ENCODE data around the gene STOML1.
A peak's percentile ranks its signal among the peaks of the same experiment; 100 is the strongest.

Gene STOML1

DNA sequence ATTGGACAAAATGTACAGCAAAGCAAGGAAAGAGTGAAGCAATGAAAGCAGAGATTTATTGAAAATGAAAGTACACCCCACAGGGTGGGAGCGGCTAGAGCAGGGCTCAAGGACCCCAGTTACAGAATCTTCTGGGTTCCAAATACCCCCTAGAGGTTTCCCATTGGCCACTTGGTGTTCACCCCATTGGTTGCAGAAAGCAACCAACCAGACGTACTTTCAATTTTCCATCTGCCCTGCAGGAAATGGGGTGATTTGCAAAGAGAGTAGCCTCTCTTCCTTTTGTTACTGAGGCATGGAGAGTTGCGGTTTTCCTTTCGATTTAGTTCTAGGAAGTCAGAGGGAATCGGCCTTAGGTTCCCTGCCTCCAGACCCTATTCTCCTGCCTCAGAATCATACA, 4.8 kb upstream of the STOML1 start:
- Mint-ChIP-seq H3K4me1 (ENCODE audit: low read depth) (peaks cover 49% of the 10 kb centered on the region), H3K27me3 (ENCODE audit: low read depth) (no peaks in the 10 kb centered on the region), H3K4me3 (peak overlapping the region; percentile 97), H3K36me3 (ENCODE audit: low read depth) (peaks cover 32% of the 10 kb centered on the region), H3K27ac (peak overlapping the region; percentile 93), H3K9me3 (no peaks in the 10 kb centered on the region)

DNA sequence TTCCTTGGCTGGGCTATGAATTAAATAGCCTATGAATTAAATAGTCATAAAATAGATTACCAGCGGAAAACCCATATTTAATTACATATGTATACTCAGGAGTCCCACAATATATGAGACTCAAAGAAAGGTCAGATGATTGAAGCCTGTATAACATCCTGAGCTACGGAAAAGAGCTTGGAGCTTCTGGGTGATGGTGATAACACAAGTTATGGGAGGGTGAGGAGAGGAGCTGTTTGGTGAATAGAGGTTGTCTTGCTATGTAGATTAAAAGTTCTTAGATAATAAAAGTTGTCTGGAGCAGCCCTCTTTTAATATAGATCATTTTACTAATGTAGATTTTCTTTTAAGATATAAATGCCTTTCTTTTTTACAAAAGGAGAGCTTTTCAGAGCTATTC, 4.2 kb upstream of the STOML1 start:
- Mint-ChIP-seq H3K36me3 (ENCODE audit: low read depth) (peaks cover 29% of the 10 kb centered on the region), H3K4me1 (ENCODE audit: low read depth) (peaks cover 51% of the 10 kb centered on the region), H3K27me3 (ENCODE audit: low read depth) (no peaks in the 10 kb centered on the region), H3K27ac (peak overlapping the region; percentile 93), H3K9me3 (no peaks in the 10 kb centered on the region), H3K4me3 (peak overlapping the region; percentile 97)

DNA sequence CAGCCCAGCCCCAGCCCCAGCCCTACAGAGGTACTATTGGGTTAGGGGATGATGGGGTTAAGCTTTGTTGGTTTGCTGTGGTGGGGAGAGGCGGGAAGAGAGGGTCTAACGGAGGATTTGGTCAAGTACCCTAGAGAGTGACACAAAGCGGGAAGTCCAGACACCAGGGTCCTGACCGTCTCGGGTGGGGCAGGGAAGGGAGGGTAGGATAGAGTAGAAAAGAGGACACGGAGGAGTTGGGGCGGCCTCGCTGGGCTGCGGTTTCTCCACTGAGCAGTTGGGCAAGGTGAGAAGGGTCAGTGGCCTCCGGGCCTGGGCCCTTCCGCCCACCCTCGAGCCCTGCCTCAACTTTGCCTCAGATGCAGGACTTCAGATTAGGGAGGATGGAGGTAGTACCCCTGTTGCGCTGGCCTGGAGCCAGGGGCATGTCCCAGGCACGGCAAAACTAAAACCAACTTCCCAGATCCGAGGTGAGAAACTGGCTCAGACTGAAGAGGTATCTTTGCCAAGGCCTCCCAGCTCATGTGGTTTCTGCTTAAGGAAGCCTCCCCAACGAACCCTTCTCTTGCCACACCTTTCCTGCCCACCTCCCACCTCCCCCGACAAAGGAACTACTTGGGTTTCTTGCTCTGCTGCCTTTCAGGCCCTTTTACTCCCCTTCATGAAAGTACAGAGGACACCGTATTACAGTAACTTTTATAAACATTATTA, 3.0 kb upstream of the STOML1 start:
- peak overlapping the region; percentile 97 for H3K4me3 Mint-ChIP-seq
- H3K27ac Mint-ChIP-seq = peak overlapping the region; percentile 93
- no peaks in the 10 kb centered on the region for H3K9me3 Mint-ChIP-seq
- H3K4me1 Mint-ChIP-seq (ENCODE audit: low read depth) = peaks cover 51% of the 10 kb centered on the region
- no peaks in the 10 kb centered on the region for H3K27me3 Mint-ChIP-seq (ENCODE audit: low read depth)
- peaks cover 26% of the 10 kb centered on the region for H3K36me3 Mint-ChIP-seq (ENCODE audit: low read depth)

GRCh38 chr15:73994413-73994883, 2.4 kb upstream of the STOML1 start, which contains the start of gene PML:
Gene PML (plus strand): TSS chr15:73994716. CDS start chr15:73994813, 97 bp downstream.
- Mint-ChIP-seq H3K27me3 (ENCODE audit: low read depth) (no peaks in the 10 kb centered on the region), H3K9me3 (no peaks in the 10 kb centered on the region), H3K4me3 (peak within 1 kb of the TSS; percentile 97), H3K4me1 (ENCODE audit: low read depth) (peaks cover 53% of the 10 kb centered on the region), H3K36me3 (ENCODE audit: low read depth) (peaks cover 25% of the 10 kb centered on the region), H3K27ac (peak within 1 kb of the TSS; percentile 93)

- Mint-ChIP-seq H3K27me3 (ENCODE audit: low read depth) (no peaks in the 10 kb centered on the region), H3K36me3 (ENCODE audit: low read depth) (peaks cover 20% of the 10 kb centered on the region), H3K4me3 (peak overlapping the region; percentile 97), H3K27ac (peak overlapping the region; percentile 93), H3K9me3 (no peaks in the 10 kb centered on the region), H3K4me1 (ENCODE audit: low read depth) (peaks cover 48% of the 10 kb centered on the region)
Observed at GRCh38 chr15:73993211-73993994, 1.3 kb upstream of the STOML1 start.

GRCh38 chr15:73992594-73992898, 451 bp upstream of the STOML1 start:
- Mint-ChIP-seq H3K4me3 (peak overlapping the region; percentile 85), H3K4me1 (ENCODE audit: low read depth) (peaks cover 50% of the 10 kb centered on the region), H3K9me3 (no peaks in the 10 kb centered on the region), H3K27me3 (ENCODE audit: low read depth) (no peaks in the 10 kb centered on the region), H3K27ac (peak overlapping the region; percentile 88), H3K36me3 (ENCODE audit: low read depth) (peaks cover 16% of the 10 kb centered on the region)

DNA sequence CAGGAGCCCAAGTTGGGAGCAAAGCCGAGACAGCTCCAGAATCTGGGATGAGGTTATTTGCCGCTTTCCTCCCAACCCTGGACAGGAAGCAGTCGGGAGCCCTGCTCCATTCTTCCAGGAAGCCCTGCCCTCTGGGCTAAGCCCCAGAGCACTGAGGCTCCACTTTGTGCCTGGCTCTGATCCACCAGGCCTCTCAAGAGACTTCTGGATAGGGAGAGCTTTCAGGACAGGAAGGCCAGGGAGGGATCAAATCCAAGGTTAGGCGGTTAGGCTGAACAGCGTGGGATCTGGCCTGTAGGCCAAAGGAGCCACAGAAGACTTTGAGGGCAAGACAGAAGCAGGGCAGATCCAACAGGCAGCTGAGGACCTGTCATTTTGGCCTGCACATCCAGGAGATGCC, 835 bp downstream of the STOML1 start:
- Mint-ChIP-seq H3K27ac (no peak overlapping the region), H3K9me3 (no peaks in the 10 kb centered on the region), H3K4me1 (ENCODE audit: low read depth) (peaks cover 49% of the 10 kb centered on the region), H3K36me3 (ENCODE audit: low read depth) (peaks cover 13% of the 10 kb centered on the region), H3K4me3 (peak overlapping the region; percentile 85), H3K27me3 (ENCODE audit: low read depth) (no peaks in the 10 kb centered on the region)

DNA sequence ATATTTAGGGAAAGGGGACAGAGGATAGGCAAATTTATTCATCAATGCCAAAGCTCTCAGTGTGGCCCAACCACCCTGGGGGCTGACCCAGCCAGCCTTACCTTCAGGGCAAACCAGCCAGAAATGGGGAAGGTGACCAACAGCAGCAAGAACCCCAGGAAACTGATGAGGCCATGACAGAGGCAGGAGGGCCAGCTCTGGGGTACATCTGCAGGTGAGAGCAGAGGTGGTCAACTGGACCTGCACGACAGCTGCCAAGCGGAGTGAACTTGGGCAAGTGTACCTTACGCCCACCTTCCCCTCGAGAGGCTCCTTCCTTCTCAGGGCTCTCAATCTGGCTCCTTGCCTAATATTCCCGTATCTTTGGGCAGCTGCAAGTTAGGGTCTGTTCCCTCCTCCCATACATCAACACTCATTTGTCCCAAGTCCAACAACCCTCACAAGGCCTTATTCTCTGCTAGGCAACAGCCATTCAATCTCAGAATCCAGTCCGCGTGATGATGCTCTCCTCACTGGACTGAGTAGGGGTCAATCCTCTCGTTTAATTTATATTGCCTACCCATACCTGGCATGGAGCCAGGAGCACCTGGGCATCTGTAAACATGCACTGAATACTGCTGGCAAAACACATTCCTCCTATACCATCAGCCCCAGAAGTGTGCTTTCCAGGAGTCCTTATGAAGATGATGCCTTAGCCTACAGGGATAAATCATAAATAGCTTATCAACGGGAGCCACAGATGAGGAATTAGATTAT, 1.7 kb downstream of the STOML1 start:
- H3K36me3 Mint-ChIP-seq (ENCODE audit: low read depth) = peaks cover 13% of the 10 kb centered on the region
- H3K4me1 Mint-ChIP-seq (ENCODE audit: low read depth) = peaks cover 50% of the 10 kb centered on the region
- H3K27ac Mint-ChIP-seq = no peak overlapping the region
- H3K27me3 Mint-ChIP-seq (ENCODE audit: low read depth) = no peaks in the 10 kb centered on the region
- H3K9me3 Mint-ChIP-seq = no peaks in the 10 kb centered on the region
- H3K4me3 Mint-ChIP-seq = peak overlapping the region; percentile 85

DNA sequence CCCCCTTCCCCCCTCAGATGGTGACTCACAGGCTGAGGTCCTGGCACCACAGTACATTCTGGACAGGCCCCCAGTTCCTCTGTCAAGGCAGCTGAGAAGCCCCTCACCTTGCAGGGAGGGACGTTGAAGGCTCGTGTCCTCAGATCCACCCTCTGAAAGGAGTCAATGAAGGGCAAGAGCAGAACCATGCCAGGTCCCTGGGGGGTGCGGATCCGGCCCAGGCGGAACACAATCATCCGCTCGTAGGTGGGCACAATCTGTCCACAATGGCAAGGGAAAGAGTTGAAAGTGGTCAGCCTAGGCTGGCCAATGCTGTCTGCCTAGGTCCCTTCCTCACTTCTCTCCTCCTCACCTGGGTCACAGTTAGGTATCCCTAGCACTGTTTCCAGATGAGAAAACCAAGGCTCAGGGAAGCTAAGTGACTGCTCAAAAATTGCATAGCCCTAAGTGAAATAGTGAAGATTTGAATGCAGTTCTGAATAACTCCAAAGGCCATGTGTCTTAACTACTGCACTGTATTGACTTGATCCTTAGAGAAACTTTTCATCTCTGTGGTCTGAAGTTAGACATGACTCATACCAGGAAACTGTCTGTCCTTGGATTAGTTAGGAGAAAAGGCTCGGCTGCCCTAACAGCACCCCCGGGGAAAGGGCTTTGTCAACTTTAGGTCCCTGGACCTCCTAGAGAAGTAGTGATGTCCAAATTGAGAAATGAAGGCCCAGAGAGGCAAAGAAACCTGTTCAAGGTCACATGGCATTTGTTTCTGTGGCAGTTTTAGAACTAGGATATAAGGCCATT, 2.9 kb downstream of the STOML1 start:
- Mint-ChIP-seq H3K27ac (no peak overlapping the region), H3K4me3 (no peak overlapping the region), H3K9me3 (no peaks in the 10 kb centered on the region), H3K4me1 (ENCODE audit: low read depth) (peaks cover 55% of the 10 kb centered on the region), H3K27me3 (ENCODE audit: low read depth) (no peaks in the 10 kb centered on the region), H3K36me3 (ENCODE audit: low read depth) (peaks cover 12% of the 10 kb centered on the region)

DNA sequence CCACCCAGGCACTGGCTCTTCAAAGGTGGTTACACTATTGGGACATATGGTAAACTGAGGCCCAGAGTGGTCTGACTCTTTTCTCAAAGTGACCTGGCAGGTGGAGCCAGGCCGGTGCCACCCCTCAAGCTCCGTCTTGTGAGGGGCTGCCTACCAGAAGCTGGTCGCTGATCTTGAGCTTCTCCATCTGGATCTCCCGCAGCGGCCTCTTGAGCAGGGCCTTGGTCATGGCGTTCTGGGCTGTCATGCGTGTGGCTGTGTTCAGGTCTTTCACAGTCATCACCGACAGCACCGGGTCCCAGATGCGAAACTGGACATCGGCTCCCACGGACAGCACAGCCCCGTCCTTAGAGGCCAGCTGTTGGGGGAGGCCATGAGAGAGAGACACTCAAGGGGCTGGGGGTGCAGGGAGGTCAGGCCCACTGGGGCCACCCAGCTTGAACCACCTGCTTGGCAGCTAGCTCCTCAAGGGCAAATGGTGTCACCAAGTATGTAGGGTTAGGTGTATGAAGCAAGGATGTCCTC, 3.6 kb downstream of the STOML1 start:
- Mint-ChIP-seq H3K36me3 (ENCODE audit: low read depth) (peaks cover 12% of the 10 kb centered on the region), H3K9me3 (no peaks in the 10 kb centered on the region), H3K27ac (no peak overlapping the region), H3K27me3 (ENCODE audit: low read depth) (no peaks in the 10 kb centered on the region), H3K4me1 (ENCODE audit: low read depth) (peaks cover 49% of the 10 kb centered on the region), H3K4me3 (no peak overlapping the region)

DNA sequence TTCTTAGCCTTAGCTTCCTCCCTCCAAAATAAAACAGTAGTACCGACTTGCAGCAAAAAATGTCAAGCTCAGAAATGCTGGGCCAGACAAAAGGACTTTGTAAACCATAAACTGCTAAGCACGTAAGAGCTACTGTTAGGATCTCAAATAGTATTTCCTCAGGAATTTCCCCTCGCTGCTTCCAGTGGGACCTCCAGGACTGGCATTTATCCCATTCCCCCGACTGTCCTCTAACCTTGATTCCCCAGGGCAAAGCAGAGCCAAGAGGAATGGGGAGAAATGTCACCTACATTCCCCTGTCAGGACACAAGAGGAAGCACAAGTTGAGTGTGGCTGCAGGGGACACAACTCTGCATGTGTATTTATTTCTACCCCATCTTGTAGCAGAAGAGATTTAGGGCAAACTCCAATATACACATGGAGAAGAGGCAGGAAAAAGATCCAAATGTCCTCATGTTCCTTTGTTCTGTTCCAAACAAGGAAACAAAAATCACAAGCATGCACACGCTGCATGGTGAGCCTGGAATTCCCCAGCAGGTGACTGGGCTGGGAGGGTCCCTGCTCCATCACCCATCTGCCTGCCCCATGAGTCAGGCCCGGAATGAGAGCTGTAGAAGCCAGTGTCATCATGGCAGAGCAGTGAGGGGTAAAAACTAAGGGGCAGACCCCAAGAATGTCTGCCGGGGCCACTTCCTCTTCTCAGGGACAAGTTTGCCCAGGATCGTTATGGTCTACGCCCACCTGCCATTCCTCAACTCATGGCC, 4.2 kb downstream of the STOML1 start:
- Mint-ChIP-seq H3K4me1 (ENCODE audit: low read depth) (peaks cover 48% of the 10 kb centered on the region), H3K27ac (peak overlapping the region; percentile 44), H3K27me3 (ENCODE audit: low read depth) (no peaks in the 10 kb centered on the region), H3K4me3 (no peak overlapping the region), H3K9me3 (no peaks in the 10 kb centered on the region), H3K36me3 (ENCODE audit: low read depth) (peaks cover 12% of the 10 kb centered on the region)

DNA sequence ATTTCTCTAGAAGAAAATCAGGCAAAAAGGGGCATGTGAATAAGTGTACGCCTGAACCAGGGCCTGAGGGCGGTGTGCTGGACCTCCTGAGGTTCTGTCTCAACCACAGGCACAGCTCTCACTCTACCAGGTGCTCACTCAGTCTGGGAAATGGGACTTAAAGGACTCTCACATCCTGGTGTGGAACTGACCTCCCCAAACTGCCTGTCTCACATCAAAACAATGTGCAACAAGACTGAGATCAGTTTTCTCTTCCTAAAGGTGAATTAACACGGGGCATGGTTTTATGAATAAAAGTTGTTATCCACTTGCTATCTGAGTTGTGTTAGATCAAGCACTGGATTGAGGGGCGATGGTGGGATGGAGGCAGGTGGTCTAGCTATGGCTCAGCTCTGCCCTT, 4.8 kb downstream of the STOML1 start:
- H3K36me3 Mint-ChIP-seq (ENCODE audit: low read depth) = peaks cover 12% of the 10 kb centered on the region
- peak overlapping the region; percentile 44 for H3K27ac Mint-ChIP-seq
- no peaks in the 10 kb centered on the region for H3K9me3 Mint-ChIP-seq
- H3K4me3 Mint-ChIP-seq = no peak overlapping the region
- H3K4me1 Mint-ChIP-seq (ENCODE audit: low read depth) = peaks cover 47% of the 10 kb centered on the region
- H3K27me3 Mint-ChIP-seq (ENCODE audit: low read depth) = no peaks in the 10 kb centered on the region

DNA sequence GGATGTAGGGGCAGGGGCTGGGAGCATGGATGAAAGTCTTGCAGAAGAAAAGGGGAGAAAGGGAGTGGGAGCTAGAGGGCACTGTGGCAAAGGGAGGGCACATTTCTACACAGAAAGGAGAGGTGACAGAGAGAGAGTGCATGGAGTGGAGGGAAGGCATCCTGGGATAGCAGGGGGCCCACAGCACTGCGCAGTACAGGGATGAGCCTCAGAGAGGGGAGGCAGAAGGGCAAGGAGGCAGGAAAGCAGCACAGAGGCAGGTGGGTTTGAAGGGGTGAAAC, 5.4 kb downstream of the STOML1 start:
- Mint-ChIP-seq H3K27me3 (ENCODE audit: low read depth) (no peaks in the 10 kb centered on the region), H3K4me3 (no peak overlapping the region), H3K9me3 (no peaks in the 10 kb centered on the region), H3K36me3 (ENCODE audit: low read depth) (peaks cover 12% of the 10 kb centered on the region), H3K4me1 (ENCODE audit: low read depth) (peaks cover 52% of the 10 kb centered on the region), H3K27ac (peak overlapping the region; percentile 44)
